ENCODE measurements around the gene C19orf12. TPM values are rescaled to one million over a fixed set of nuclear protein-coding genes. Genes with fewer than 3 reads are reported as not detected.

The C19orf12 gene
- total RNA-seq, 2 experiments from 2014 or later, result 12.5 to 20.6 TPM

DNA sequence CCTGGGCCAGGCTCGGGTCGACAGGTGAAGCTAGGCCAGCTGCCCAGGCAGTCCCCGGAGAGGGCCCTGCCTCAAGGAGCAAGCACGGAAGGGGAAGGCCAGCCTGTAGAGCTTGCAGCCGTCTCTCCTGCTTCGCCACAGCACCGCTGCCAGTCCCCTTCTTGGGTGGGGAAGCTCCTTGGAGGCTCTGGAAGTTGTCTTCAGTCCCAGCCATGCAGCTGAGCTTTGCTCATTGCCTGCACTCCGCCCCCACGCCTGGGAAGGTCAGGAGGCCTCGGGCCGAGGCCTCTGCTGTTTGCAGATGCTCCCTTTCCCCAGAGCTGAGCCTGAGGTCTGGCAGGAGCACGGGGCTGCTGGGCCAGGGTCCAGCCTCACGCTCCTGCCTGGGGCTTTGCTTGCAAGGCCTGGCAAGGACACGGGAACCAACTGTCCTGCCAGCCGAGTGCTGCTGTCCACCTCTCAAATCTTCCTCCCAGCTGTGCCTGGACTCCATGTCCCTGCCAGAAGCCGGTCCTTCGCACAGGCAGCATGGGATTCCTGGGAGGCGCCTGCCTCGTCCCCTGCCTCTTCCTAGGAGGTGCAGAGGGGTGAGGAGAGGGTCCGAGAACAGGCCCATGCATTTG, 36.5 kb downstream of the C19orf12 start:
- H3K4me1 ChIP-seq (ENCODE audit: insufficient read depth, low read length, poor library complexity, severe bottlenecking), result peaks cover 21% of the 10 kb centered on the region
- H3K4me3 ChIP-seq (ENCODE audit: low read depth, low read length, poor library complexity, severe bottlenecking), result no peak overlapping the region
- intact Hi-C loops (cut with micrococcal nuclease; ENCODE audit: unreplicated experiment), result no loop called here
- H3K27ac ChIP-seq (ENCODE audit: low read depth, low read length, poor library complexity, severe bottlenecking), result no peak overlapping the region
- no peak for TF ChIP-seq EZH2phosphoT487 (IDR thresholded peaks at IDR 0.05; ENCODE audit: borderline replicate concordance, low read depth, low read length)
- TF ChIP-seq, protein P1, sequence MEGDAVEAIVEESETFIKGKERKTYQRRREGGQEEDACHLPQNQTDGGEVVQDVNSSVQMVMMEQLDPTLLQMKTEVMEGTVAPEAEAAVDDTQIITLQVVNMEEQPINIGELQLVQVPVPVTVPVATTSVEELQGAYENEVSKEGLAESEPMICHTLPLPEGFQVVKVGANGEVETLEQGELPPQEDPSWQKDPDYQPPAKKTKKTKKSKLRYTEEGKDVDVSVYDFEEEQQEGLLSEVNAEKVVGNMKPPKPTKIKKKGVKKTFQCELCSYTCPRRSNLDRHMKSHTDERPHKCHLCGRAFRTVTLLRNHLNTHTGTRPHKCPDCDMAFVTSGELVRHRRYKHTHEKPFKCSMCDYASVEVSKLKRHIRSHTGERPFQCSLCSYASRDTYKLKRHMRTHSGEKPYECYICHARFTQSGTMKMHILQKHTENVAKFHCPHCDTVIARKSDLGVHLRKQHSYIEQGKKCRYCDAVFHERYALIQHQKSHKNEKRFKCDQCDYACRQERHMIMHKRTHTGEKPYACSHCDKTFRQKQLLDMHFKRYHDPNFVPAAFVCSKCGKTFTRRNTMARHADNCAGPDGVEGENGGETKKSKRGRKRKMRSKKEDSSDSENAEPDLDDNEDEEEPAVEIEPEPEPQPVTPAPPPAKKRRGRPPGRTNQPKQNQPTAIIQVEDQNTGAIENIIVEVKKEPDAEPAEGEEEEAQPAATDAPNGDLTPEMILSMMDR (conservative IDR thresholded peaks at IDR 0.05; ENCODE audit: low read length), result no peak
- no peaks in the 10 kb centered on the region for H3K9me2 ChIP-seq (ENCODE audit: insufficient read depth, low read length)
- CTCF ChIA-PET (ENCODE audit: unreplicated experiment), result interaction anchor here (0.7 kb wide), 1 partner anchor 73 kb away, joined by 3 read pairs; no protein-coding TSS in a partner anchor
- no peaks in the 10 kb centered on the region for H3K9me3 ChIP-seq (ENCODE audit: low read length)
- no TSS peak for BruUV-seq (replicated peaks)
- H3K4me2 ChIP-seq (ENCODE audit: low read length), result no peak overlapping the region
- no peak overlapping the region for H2AFZ ChIP-seq (ENCODE audit: low read length)
- peaks cover 4% of the 10 kb centered on the region; the same call in 1 of the 2 replicates for H3K36me3 ChIP-seq (ENCODE audit: insufficient read depth, low read length)
- no peak for DNase-seq (ENCODE audit: low spot score)
- POLR2A ChIA-PET, result interaction anchor here (0.6 to 1.8 kb wide), 2 partner anchors 13 to 91 kb away, joined by 3 to 5 read pairs; partner anchors contain the start of gene PLEKHF1
- no peaks in the 10 kb centered on the region for H4K20me1 ChIP-seq (ENCODE audit: insufficient read depth, low read length)
- no peaks in the 10 kb centered on the region for H3K79me2 ChIP-seq (ENCODE audit: insufficient read depth, low read depth, low read length)

DNA sequence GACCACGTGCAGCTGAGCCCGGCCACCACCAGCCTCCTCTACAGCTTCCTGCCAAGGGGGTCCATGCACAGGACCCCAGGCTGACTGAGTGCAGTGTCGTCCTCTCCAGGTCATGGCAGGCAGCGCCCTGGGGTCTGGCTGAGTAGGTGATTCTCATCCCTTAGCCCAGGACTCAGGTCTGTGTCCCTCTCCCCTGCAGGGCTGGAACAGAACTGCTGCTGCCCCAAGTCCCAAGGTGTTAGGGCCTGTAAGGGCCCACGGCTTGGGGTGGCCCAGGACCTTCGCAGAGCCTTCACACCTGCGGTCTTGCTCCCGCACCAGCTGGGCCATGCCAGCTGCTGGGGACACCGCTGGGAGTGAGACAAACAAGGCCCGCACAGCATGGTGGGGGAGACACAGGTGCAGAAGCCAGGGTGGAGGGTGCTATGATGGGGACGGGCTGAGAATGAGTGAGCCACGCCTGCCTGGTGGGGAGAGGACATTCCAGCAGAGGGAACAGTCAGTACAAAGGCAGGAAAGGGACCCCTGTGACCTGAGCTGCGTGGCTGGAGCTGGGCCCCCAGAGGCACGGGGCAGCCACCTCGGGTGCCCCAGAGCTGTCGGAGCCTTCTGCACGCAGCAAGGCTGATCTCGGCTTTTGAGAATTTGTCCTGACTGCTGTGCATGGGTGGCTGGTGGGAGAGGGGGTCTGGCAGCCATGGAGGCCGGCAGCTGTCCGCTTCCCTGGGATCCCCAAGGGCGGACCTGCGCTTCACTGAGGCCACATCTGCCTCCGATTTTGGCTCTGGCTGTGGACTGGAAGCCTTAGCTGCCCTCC, 37.9 kb downstream of the C19orf12 start:
- ChIA-PET POLR2A (interaction anchor here (1.8 kb wide), 1 partner anchor 12 kb away, joined by 5 read pairs; the partner anchor contains the start of gene PLEKHF1), CTCF (ENCODE audit: unreplicated experiment) (no interaction called here)
- no TSS peak for BruUV-seq (replicated peaks)
- Histone ChIP-seq H3K27ac (ENCODE audit: low read depth, low read length, poor library complexity, severe bottlenecking) (no peak overlapping the region), H3K4me2 (ENCODE audit: low read length) (no peak overlapping the region), H4K20me1 (ENCODE audit: insufficient read depth, low read length) (no peaks in the 10 kb centered on the region), H3K79me2 (ENCODE audit: insufficient read depth, low read depth, low read length) (no peaks in the 10 kb centered on the region), H3K4me3 (ENCODE audit: low read depth, low read length, poor library complexity, severe bottlenecking) (no peak overlapping the region), H3K36me3 (ENCODE audit: insufficient read depth, low read length) (peaks cover 4% of the 10 kb centered on the region; the same call in 1 of the 2 replicates), H3K9me2 (ENCODE audit: insufficient read depth, low read length) (no peaks in the 10 kb centered on the region), H3K4me1 (ENCODE audit: insufficient read depth, low read length, poor library complexity, severe bottlenecking) (peaks cover 35% of the 10 kb centered on the region), H3K9me3 (ENCODE audit: low read length) (no peaks in the 10 kb centered on the region), H2AFZ (ENCODE audit: low read length) (no peak overlapping the region)
- TF ChIP-seq EZH2phosphoT487 (IDR thresholded peaks at IDR 0.05; ENCODE audit: borderline replicate concordance, low read depth, low read length), result no peak
- TF ChIP-seq, protein P1 (conservative IDR thresholded peaks at IDR 0.05; ENCODE audit: low read length), result no peak
- intact Hi-C loops (cut with micrococcal nuclease; ENCODE audit: unreplicated experiment), result no loop called here
- no peak for DNase-seq (ENCODE audit: low spot score)

Measured in OCI-LY7 (cell line).